Measurements from ENCODE around the gene DNAI1.
"Not testable (repeated sequence)": the region's sequence is repeated elsewhere in the genome, so short reads cannot be mapped to it uniquely, and the experiment has no call there.

DNAI1 gene

DNA sequence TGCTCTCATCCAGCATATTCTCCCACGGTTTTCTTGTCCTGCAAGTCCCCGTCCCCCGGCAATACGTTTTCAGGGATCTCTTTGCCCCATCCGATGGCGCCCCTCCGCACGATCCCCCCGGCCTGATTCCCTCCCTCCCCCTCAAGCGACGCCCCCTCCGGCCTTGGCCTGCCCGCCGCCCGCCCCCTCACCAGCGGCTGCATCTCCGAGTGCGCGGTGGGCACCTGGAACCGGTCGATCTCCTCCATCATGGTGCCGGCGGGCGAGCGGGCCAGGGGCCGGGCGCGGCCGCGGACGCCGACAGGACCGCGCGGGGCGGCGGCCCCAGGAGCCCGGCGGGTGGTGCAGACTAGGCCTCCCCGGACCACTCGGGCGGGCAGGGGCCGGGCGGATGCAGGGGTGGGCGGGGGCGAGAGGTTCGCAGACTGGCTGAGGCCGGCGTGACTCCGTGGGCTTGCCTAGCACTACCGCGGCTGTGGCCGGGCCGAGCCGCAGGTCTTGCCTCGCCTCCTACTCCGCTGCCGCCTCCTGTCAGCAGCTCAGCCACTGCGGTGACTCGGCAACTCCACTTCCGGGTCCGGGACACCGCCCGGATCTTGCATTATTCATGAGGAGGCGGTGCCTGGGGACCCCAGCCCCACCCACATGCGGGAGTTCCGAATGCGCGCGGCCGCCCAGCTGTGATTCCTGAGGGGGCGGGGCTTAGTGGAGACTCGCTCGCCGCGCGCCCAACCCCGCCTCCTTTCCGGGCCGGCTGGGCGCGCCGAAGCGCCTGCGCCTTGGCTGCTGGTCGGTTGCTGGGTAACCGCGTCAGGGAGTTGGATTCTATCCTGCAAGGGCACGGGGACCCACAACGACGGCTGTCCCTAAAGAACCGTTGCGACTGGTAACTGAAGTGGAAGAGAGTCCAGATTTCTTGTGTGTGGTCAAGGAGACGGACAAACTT lies at the start of gene DNAI1, which contains the start of gene FAM219A:
TSS of gene DNAI1 (plus strand) at position 793 of the 946 bp plus-strand sequence. CDS start 201 bp downstream, outside the sequence.
TSS of gene FAM219A (minus strand) at position 558 of the 946 bp plus-strand sequence. CDS start at position 251, 307 bp downstream.
- FAIRE-seq: peak; percentile 97

DNA sequence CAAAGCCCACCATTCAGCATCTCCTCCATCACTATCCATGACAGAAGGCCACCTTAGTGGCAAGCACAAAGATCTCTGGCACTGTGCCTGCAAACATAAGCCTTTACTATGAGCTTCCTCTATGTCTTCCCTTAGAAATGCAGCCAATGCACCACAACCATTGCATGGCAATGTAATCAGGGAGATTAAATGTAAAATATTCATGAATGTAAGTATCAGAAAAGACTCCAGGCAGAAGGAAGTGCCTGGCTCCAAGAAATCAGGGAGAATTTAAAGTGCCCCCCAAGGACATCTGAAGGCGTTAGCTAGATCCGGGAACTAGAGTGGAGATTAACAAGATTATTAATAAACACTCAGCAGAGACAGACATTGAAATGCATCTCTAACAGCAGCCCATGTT lies 49.5 kb upstream of the DNAI1 start:
- no peak for FAIRE-seq

DNA sequence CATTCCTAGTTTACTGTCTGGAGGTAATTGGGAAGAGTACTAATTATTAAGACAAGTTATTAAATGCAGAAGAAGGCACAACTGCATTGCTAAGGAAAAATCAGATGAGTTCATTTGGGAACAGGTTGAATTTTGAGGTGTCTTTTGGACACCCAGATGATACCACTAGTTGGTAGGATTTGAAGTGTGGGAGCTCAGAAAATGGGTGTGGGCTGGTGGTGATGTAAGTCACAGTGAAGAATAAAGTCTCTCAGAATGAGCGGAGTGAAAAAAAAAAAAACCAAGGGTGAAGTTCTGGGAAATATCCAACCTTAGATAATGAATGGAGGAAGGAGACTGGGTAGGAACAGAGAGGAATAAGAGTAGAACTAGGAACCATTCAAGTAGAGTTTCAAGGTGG lies 46.3 kb upstream of the DNAI1 start:
- FAIRE-seq: no peak

DNA sequence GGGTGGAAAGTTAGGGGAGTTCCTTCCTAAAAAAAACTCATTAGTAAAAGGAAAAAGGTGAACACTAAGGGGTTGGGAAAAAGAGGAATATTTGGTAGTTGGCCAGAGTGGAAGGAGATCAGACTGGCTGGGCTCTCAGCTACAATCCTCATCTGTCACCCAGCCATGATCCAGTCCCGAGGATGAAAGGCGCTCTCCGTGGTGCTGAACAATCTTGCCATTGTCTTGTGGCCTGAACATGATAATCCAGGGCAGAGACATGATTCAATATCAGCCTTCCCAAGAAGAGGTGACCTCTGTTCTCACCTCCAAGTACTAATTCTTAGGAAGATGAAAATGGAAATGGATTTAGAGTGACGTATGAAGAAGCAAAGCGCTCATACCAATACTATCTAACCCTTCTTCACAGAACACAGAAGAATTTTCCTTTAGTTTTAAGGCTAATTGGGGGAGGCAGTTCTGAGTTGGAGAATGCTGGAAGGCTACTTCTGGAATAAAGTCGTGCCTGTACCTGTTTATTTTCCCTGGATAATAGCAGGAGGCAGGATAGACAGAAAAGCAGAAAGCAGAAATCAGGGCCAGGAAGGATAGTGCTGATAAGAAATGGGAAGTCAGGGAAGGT lies 45.3 kb upstream of the DNAI1 start:
- FAIRE-seq: no peak

DNA sequence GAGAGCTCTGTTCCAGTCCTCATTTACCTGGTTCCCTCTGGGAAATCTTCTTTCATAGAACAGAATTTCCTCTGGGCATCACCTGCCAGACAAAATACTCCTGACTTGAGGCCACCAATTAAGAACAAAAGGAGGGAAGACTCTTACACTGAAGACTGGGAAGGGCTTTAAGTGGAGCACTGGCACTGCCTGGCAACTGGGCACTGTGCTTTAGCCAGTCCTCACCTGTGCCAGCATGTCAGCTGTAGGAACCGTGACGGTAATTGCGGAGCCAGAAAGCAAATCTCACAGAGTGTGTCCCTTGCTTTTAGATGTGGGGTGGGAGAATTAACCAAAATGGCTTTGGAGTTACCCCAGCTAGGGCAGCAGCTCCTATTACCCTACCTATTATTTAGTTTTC lies 40.9 kb upstream of the DNAI1 start:
- FAIRE-seq: no peak

DNA sequence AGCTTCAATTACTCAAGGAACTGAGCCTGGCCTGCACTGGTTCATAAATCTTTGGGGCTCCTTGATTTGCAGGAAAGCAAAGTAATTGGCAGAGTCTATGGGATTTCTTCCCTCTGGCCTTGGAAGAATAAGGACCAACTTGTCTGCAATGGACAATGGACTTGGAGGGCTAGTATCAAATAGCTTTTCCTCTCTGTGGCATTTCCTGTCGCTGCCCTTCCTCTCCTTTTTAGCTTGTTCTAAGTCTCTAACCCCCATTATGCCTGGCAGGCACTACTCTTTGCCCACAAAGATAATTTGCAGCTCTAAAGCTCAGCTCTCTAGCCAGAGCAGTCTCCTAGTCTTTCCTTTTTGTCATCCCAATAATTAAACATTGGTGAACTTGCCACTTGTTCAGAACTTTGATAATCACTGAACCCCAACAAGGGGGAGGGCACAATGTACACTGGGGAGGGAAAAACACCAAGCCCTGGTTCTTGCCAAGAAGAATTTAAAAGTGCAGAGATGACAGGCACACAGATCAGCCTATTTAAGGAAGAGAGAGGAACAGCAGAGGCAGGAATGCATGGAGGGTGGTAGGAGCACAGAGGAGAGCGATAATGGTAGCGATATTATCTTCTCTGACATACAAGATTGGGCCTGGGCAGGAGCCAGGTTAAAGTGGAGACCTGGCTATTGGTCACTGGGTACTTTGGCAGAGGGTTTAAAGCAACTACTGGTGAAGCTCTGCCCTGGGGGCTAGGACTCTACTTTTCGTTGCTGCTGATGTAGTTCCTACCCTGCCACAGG lies 38.7 kb upstream of the DNAI1 start:
- no peak for FAIRE-seq

DNA sequence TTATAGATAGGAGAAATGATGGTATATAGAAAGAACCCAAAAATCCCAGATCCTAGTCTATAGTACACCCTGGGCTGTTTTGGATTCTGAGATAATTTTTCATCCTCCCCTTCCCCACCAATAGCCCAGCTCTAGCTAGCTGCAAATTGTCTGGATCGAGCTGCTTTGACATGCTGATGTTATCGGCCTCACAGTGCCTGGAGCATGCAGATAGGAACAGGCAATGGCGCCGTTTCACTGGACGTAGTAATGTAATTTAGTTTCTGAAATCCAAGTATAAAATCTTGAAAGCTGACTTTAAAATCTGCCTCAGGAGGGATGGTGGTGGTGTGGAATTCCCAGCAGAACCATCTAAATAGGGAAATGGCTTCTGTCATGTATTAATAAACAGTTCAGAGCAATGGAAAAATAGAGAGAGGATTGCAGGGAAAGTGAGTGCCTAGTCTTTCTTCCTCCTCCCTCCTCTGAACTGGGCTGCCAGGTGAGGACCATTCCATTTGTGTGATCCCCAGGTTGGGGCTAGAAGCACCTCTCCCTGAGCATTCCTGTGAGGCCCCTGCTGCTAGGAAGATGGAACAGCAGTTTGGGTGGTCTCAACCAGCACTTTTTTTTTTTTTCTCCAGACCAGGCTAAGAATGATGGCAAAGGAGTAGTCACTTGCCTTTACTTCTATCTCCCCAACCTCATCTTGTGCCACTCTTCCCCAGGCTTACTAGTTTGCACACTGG lies 32.1 kb upstream of the DNAI1 start:
- FAIRE-seq: no peak

DNA sequence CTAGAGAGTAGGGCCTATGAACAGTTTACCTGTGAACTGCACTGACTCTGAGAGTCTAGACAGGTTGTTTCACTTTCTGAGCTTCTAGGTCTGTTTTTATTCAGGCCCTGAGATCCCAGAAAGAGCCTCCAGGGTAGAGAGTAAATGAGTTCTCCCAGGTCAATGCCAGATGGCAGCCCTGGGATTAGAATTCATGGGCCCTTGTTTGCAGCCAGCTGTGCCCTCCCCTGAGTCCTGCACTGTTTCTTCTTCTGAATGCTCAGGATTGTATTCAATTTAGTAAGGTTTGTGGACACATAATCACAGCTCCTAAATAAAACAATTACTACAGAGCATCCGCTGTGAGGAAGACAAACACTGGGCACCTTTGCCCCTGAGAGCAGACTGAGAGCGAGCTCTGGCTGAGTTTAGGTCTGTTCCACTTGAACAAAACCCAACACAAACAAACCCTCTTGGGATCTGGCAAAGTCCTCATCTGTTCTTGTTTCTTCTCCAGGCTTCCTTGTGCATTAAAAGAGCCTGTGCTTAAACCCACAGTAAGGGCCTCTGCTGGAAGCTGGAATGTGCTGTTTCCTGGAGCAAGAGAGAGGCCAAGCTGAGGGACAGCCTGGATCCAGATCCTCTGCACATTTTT lies 30.2 kb upstream of the DNAI1 start:
- no peak for FAIRE-seq

DNA sequence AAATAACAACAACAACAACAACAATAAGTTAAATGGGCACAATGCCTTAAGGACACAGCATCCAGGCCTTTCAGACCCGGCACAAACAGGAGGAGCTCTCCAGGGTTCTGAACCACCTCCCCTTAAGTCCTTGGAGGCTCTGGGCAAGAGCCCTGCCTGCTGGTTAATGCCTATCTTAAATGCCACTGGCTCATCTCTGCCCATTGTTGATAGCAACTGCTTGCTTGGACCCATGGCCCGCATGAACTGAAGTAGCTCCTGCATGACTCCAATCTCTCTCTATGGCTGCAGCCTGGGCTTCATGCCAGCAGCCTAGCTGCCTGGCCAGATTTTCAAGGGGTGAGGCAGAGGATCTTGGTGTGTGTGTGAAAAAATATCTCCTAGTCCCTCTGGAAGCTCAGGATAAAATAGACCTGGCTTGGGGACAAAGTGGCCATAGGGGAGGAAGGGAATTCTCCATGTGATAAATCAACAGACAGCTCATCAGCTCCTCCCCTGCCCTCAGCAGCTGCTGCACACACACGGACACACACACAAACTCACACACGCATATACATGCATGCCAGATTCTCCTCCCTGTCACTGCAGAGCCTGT lies 27.7 kb upstream of the DNAI1 start:
- no peak for FAIRE-seq

DNA sequence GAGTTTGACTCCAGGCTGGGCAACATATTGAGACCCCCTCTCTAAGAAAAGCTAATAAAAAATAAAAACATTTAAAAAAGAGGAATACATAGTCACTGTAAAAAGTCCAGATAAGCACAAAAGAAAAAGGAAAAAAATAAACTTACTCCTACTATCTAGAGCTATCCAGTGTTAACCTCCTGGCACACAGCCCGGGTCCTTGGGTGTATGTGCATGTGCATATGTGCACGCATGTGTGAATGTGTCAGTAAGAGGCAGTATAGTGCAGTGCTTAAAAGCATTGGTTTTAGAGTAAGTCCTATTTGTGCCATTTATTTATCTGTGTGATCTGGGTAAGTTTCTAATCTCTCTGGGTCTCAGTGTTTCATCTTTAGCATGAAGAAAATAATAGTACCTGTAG lies 26.9 kb upstream of the DNAI1 start:
- no peak for FAIRE-seq

DNA sequence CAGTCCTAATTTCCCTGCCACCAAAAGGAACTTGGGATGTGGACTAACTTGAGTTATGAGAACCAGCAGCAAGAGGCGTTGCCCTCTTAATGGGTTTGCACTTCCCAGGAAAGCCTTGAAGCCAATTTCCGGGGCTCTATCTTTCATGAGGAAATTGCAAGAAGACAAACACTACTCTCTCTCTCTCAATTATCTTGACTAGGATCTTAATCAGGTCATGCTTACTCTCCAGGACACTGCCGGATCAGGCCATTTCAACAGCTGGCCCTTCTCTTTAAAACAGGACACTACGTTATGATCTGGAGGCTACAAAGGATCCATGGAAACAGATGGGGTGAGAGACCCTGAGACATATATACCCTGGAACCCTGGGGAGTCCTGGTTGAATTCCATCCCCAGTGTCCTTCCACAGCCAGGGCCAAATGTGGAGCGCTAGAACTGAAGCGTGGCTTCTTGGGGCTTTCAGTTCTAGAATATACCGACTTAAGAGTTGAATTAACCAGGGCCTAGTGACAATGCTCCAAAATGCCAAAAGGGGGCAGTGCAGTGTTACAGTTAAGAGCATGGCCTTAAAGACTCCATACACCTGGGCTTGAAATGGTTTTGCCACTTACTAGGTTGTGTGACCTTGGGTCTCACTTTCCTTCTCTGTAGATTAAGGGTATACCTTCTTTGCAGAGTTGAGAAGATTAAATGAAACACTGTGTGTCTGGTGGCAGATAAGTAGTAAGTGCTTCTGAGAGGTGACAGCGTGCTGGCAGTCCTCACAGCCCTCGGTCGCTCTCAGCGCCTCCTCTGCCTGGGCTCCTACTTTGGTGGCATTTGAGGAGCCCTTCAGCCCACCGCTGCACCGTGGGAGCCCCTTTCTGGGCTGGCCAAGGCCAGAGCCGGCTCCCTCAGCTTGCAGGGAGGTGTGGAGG lies 21.3 kb upstream of the DNAI1 start:
- peak; percentile 88 for FAIRE-seq

DNA sequence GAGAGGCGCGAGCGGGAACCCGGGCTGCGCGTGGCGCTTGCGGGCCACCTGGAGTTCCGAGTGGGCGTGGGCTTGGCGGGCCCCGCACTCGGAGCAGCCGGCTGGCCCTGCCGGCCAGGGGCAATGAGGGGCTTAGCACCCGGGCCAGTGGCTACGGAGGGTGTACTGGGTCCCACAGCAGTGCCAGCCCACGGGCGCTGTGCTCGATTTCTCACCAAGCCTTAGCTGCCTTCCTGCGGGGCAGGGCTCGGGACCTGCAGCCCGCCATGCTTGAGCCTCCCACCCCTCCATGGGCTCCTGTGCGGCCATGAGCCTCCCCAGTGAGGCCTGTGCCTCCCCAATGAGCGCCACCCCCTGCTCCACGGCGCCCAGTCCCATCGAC lies 20.7 kb upstream of the DNAI1 start:
- not testable (repeated sequence) for FAIRE-seq

DNA sequence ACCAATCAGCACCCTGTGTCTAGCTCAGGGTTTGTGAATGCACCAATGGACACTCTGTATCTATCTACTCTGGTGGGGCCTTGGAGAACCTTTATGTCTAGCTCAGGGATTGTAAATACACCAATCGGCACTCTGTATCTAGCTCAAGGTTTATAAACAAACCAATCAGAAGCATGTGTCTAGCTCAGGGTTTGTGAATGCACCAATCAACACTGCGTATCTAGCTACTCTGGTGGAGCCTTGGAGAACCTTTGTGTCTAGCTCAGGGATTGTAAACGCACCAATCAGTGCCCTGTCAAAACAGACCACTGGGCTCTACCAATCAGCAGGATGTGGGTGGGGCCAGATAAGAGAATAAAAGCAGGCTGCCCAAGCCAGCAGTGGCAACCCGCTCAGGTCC lies 20.1 kb upstream of the DNAI1 start:
- FAIRE-seq: not testable (repeated sequence)

DNA sequence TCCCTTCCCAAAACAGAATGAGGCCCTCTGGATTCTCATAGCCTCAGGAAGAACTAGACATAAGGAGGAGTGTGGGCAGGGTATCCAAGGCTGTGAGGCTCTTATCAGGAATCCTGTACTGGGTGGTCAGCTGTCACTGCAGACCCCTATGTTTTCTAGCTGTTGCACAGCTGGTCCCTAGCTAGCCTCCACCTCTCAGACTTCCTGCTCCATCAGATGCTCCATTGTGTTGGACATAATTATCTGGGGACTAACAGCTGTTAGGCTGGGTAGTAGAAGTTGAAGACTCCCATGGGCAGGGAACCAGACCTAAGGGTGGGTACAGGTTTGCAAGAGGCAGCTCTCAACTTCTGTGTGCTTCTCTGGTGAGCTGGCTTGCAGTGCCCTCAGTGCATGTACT lies 18.6 kb upstream of the DNAI1 start:
- FAIRE-seq: no peak

DNA sequence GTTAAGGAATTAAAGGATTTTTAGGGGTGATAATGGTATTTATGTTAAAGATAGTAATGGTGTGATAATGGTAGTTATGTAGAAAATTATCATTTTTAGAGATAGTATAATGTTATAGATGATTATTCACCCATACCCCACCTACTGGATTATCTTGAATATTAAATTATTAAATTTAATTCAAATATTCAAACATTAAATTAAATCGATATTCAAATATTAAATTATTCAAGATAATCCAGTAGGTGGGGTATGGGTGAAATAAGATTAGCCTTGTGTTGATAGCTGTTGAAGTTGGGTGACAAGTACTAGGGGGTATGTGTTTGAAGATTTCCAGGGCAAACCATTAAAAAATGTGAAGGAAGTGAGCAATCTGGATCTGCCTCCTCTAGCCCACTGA lies 15.8 kb upstream of the DNAI1 start:
- no peak for FAIRE-seq

DNA sequence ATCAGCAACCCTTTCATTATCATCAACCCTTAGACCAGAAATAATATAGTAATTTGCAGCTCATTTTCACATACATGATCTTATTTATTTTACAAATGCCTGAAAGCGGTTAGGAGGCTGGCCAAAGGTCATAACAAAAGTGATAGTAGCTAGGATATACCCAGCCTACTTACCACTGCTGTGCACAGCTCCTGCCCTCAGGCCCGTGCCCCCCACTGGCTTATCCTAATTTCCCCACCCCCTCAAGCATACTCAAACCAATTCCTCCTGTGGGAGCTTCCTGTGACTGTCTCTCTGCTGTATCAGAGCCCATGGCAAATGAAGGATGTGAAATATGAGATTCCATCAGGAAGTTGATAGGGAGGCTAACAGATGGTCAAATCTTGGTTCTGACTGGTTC lies 15.1 kb upstream of the DNAI1 start:
- FAIRE-seq: no peak

DNA sequence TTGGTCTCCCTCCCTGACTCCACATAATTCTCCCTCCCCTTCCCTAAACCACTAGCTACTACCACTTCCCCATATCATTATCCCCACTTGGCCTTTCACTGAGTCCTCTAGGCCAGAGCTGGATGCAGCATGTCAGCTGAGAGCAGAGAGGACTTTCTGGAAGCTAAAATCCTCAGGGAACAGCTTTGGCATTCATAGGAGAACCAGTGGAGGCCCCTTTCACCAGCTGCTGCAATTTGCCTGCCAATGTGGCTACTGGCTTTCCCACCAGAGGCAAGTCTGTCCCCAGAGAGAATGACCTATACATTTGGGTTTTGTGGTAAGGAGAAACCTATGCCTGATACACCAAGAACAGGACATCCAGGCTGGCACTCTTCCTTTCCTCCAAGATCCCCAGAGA lies 14.6 kb upstream of the DNAI1 start:
- FAIRE-seq: no peak

DNA sequence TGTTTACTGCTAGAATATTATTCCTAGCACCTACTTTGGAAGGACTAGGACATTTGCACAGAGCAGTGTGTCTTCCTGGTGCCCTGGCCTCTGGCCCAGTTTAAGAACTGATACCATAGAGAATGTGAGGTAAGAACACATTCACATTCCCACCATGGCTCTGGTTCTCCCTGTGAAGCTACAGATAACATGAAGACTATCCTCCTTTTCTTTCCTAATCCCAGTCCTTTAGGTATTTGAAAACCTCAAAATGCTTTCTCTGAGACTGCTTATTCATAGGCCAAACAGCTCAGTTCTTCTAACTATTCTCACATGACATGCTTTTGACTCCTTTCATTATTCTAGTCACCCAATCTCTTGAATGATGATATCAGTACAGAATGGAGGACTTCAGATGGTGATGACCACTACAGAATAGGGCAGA lies 12.1 kb upstream of the DNAI1 start:
- FAIRE-seq: no peak

DNA sequence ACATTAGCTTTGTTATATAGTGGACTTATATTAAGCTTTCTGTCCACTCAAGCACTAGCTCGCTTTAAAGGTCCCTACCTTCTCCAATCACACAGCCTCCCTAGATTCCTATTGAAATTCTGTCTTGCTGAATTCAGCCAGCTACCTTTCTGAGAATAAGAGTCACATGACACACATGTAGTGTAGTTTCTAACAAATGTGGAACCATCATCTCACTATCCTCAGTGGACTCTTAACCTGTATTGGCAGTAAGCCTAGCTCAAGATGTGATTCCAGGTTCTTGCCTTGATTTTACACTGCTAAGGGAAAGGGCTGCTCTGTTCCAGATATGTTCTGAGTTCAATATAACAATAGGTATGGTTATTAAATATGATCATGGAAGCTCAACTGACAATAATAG lies 11.7 kb upstream of the DNAI1 start:
- FAIRE-seq: no peak

DNA sequence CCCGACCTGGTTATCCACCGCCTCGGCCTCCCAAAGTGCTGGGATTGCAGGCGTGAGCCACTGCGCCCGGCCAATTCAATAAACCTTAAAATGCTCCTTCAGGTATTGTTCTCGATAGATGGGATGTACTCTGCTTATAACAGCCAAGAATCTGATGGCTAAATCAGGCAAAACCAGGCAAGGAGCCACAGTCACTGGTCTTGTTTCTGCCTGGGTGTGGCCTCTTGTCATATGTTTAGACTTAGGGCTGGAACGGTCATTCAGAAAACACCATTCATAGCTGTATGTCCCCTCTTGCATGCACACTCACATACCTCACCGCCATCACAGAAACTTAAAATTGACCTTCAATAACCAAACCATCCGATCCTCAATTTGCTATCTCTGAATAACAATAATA lies 8.0 kb upstream of the DNAI1 start:
- FAIRE-seq: no peak

DNA sequence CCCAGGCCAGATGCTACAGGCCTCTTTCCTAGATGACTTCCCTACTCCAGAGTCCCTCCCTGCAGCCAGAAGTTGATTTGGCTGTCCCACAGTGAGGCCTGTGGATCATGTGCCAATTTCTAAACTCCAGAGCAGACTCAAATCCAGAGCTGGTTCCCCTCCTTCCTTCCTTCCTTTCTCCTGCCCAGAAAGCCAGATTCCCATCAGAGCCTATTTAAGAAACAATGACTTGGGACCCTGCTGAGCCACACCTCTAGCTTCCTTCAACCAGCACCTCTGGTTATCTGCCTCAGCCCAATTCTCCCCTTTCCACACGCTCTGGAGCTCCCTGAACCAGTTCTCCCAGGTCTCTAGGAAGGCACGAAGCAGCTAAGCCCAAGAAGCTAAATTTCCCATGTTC lies 7.5 kb upstream of the DNAI1 start:
- FAIRE-seq: no peak
